Activated CD4-positive, alpha-beta T cell treated with anti-CD3 and anti-CD28 coated beads, Interleukin-2, Interleukin-6, amounts not matched to agents 100 ng/mL and 50 ng/mL, durations not matched to agents 16 hours and 8 hours (primary cell): ENCODE results near the gene FMR1NB.

Source experiments
- DNase-seq: peaks from one replicate; pipeline ENCODE4 v3.0.0-alpha.2; 2020

FMR1NB gene, protein sequence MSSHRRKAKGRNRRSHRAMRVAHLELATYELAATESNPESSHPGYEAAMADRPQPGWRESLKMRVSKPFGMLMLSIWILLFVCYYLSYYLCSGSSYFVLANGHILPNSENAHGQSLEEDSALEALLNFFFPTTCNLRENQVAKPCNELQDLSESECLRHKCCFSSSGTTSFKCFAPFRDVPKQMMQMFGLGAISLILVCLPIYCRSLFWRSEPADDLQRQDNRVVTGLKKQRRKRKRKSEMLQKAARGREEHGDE

DNA sequence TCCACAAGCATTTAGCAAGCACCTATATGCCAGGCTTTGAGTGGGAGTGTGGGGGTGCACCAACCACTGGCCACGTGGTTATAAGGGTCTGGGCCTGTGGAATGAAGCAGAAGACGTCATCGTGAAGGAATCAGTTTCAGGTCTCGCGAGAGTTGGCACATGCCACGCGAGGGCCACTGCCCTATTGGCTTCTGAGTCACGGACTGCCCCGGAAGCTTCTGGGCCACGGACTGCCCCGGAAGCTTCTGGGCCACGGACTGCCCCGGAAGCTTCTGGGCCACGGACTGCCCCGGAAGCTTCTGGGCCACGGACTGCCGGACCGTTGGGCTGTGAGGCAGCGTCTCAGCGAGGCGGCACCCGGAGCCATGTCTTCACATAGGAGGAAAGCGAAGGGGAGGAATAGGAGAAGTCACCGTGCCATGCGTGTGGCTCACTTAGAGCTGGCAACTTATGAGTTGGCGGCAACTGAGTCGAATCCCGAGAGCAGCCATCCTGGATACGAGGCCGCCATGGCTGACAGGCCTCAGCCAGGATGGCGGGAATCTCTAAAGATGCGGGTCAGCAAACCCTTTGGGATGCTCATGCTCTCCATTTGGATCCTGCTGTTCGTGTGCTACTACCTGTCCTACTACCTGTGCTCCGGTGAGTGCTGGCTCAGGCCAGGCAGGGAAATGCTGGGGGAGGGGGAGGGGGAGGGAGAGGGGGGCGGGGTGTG lies at the start of gene FMR1NB:
TSS of gene FMR1NB (plus strand) at position 300 of the 715 bp plus-strand sequence. CDS start at position 366, 66 bp downstream.
- no peak for DNase-seq

DNA sequence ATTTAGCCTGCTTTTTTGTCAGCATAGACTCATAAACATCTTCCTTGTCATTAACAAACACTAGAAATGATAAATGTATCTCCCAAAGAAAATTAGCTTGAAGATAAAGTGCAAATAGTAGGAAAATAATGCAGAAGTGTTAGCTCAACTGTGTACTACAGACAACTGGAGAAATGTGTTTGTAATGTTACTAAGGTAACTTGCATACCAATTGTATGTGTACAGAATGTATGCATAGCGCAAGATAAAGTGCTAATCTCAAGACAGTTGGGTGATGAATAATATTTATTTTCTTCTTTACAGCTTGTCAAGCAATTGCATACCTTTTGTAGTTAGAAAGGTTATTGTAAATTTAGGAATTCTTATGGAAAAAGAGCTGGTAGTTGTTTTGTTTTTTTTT lies 47.3 kb upstream of the FMR1NB start:
- DNase-seq, result no peak

DNA sequence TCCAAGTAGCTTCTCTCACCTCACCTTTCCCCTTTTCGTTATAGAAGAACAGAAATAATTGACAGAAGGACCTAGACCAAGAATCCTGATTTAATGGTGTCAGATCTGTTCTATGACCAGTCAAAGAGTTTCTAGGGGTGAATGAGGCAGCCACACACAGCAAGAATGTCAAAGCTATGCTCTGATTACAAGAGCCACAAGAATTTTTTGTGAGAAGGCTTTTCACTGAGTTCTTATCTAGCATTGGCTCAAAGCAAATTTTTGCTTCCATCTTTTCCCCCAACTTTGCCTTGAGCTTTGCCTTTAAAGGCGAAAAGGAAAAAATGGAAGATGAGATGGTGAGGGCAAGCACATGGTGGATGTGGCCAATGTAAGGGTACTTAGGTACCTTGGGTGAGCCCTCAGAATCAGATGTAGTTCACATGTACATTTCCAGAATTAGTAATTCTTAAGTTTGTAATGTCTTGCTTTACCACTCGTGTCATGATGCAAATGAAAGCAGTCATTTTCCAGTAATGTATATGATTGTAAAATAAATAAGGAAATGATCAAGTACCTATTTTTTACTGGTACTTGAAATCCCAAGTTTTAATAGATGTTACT lies 45.9 kb upstream of the FMR1NB start:
- no peak for DNase-seq

DNA sequence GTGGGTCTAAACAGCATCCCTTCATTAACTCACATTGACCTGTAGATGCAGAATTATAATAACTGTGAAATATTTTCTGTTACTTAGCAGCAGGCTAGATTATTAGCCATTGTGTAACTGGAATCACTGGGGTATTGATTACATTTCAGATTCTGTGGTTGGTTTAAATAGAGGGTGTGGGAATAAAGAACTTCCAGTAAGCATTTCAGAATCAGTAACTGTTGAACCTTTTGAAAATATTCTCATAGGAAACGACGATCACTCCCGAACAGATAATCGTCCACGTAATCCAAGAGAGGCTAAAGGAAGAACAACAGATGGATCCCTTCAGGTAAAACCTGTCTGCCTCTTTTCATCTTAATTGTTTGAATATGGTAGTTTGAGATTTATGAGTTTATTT lies 35.9 kb upstream of the FMR1NB start:
- DNase-seq, result no peak

DNA sequence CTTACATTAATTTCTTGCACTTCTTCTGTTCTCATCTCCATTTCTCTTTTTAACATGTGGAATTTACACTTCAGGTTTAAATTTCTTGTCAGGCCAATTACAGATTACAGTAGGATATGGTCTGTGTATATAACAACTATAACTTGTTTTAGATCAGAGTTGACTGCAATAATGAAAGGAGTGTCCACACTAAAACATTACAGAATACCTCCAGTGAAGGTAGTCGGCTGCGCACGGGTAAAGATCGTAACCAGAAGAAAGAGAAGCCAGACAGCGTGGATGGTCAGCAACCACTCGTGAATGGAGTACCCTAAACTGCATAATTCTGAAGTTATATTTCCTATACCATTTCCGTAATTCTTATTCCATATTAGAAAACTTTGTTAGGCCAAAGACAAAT lies 32.6 kb upstream of the FMR1NB start:
- no peak for DNase-seq

DNA sequence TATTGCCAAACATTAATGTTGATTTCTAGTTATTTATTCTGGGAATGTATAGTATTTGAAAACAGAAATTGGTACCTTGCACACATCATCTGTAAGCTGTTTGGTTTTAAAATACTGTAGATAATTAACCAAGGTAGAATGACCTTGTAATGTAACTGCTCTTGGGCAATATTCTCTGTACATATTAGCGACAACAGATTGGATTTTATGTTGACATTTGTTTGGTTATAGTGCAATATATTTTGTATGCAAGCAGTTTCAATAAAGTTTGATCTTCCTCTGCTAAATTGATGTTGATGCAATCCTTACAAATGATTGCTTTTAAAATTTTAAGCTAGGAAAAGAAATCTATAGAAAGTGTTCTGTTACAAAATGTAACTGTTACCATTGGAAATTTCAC lies 30.8 kb upstream of the FMR1NB start:
- DNase-seq, result no peak

DNA sequence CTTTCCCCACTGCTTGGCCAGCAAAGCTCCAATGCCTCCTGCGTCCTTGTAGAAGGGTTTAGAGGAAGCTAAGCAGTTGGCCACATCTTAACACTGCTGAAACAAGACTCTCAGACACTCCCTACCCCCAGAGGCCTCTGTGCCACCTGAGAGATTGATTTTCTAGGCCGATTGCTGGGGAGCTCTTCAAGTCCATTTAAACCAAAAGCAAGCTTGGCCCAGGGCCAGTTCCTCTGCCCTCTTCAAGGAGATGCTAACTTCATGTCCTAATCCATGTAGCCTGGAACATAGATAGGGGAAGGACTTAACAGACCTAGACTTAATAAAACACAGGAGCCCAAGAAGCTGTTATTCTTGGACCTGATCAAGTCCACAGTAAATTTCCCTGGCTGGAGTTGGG lies 27.2 kb upstream of the FMR1NB start:
- no peak for DNase-seq

DNA sequence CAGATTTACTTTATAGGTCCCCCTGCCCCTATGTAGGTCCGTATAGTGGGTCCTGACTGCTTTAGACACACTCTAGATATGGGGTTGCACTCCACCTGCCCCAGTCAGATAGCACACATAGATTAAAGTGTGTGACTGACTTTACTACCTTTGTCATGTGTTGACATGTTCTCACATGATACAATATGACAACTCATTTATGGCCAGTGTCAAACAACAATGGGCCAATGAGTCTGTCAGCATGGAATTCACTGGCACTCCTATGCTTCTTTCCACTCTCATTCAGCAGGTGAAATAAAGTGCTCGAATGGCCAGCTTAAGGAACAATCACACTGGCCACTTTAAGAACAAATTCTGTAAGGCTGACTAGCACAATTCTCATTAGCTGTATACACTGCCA lies 23.8 kb upstream of the FMR1NB start:
- no peak for DNase-seq

DNA sequence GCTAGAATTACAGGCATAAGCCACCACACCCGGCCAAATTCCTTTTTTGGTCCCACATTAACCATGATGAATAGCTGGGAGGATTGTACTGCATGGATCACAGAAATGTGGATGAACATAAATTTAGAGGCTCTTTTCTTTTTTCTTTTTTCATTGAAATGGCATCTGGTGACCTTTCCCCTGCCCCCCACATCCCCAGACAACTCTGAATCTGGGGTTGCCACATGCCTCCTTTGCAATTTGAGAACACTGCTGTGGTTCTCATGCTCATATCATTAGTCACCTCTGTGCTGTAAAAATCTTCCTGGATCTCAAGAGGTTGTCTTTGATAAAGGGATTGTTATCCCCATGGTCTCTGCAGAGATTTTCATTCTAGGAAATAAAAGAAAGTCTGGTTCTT lies 22.8 kb upstream of the FMR1NB start:
- DNase-seq, result no peak

DNA sequence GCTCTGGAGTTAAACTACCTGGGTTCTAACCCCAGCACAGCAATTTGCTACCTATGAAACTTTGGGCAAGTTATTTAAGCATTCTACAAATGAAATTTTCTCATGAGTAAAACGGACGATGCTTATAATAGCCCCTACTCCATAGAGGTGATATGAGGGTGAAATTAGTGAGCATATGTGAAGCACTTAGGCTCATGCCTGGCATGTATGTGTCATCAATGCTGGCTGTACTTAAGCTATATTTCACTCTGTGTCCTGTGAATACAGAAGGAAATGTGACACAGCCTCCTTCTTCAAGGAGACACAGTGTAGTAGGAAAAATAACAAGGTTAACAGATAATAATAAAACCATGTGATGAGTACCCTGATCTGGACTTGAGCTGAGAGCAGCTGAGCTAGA lies 20.4 kb upstream of the FMR1NB start:
- DNase-seq, result no peak

DNA sequence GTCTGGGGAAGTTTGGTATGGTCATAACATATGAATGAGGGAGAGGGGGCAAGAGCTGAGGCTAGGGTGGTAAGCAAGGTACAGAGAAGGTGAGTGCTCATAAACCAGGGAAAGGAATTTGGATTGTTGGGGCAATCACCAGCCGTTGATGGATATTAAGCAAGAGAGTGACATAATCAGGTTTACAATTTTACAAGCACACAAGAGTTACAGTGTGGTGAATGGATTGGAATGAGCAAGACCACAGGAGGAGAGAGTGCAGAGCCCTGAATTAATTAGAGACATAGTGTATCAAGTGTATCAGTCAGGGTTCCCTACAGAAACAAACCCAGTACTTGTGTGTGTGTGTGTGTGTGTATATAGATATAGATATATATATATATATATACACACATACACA lies 18.7 kb upstream of the FMR1NB start:
- no peak for DNase-seq

DNA sequence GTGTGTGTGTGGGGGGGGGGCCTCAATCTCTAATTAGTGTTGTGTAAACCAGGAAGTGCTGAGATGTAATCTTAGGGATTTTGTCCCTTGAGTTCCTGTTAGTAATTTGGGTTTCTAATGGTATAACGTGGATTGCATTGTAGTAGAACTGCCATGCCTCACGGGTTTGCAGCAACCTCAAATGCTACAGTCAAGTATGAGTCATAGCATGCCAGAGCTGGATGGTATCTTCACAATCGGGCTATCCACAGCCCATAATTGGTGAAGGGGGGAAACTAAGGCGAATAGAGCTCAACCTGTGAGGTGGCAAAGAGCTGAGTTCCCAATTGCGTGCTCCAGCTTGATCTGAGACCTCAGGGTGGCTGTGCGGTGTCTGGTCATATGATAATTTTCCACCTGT lies 2.2 kb upstream of the FMR1NB start:
- DNase-seq, result no peak

DNA sequence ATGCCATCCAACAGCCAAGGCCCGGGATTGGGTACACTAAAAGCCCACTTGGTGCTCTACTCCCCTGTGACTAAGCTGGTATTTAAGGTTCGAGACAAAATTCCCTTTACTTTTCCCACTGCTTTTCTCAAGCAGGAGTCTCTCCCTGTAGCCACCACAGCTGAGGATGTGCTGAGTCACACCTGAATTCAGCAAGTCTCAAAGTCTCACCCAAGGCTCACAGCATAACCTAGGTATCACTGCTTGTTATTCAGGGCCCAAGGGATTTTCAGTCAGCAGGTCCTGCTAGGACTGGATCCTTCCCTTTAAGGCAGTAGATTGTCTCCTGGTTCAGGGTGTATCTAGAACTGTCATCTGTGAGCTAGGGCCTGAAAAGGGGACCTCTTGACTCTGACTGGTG lies 39.2 kb downstream of the FMR1NB start:
- no peak for DNase-seq

DNA sequence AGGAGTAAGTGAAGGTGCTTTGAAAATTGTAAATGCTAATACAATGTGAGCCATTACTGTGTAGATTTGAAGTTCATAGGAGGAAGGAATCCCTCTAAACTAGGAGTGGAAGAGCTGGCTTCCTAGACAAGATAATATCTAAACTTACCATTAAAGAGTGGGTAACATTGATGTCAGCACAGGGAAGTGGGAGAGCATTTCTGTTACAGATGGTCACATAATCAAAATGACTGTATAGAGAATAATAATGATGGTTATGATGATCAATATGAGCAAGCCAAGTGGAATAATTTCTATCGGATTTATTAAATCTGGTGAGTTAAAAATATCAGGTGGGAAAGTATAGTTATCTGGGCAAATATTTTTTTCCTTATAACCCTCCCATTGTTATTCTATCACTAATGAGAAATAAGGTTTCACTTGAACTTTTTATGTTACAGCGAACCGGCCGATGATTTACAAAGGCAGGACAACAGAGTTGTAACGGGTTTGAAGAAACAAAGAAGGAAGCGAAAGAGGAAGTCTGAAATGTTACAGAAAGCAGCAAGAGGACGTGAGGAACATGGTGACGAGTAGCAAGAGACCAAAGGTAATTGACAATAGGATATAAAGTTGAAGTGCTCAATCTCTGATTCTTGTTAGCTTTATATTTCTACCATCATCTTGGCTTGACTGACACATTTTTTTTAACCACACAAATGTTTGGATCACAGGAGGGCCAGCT lies 43.5 kb downstream of the FMR1NB start:
- DNase-seq, result no peak

DNA sequence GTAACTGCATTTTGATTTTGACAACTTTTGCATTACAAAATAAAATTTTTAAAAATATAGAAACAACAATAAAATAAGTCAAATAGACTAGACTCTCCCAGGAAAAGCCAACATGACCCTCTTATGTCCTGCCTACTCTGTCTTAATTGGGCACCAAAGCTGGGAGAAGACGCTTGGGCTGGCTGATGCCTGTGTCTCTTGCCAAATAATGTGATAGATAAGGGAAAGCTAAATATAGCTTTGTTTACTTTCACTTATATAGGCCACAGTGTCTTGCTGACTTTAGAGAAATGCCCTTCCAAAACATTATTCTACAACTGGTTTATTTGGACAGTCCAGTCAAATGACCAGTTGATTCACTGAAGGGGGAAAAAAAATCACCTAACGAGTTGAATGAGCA lies 54.2 kb downstream of the FMR1NB start:
- DNase-seq, result no peak

DNA sequence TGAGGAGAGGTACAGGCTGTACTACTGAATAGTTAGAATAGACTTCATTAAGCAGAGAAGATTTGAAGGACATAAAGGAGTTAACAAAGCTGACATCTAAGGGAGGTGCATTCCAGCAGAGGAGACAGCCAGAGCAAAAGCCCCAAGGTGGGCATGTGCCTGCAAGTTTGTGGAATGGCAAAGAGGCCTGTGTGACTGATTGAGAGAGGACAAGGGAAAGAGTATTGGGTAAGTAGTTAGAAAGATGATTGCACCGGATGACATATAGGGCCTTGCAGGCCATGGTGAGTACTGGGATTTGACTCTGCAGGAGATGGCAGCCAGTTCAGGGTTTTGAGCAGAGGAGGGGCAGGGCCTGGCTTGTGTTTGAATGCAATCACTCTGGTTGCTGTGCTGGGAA lies 55.9 kb downstream of the FMR1NB start:
- DNase-seq, result no peak

DNA sequence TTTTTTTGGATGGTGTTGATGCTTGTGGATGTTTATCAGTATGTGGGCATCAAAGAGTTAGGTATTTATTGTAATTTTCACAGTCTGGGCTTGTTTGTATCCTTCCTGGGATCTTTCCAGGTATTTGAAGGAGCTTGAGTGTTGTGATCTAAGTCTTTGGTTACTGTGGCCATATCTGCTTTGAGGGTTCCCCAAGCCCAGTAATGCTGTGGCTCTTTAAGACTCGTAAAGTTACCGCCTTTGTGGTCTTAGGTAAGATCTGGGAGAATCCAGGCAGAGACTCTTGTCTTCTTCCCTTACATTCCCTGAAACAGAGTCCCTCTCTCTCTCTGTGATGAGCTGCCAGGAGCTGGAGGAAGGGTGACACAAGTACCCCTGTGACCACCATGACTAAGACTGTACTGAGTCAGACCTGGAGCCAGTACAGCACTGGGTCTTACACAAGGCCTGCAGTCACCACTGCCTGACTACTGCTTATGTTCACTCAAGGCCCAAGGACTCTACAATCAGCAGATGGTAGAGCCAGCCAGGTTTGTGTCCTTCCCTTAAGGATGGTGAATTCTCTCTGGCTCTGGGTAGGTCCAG lies 62.2 kb downstream of the FMR1NB start:
- DNase-seq, result no peak

DNA sequence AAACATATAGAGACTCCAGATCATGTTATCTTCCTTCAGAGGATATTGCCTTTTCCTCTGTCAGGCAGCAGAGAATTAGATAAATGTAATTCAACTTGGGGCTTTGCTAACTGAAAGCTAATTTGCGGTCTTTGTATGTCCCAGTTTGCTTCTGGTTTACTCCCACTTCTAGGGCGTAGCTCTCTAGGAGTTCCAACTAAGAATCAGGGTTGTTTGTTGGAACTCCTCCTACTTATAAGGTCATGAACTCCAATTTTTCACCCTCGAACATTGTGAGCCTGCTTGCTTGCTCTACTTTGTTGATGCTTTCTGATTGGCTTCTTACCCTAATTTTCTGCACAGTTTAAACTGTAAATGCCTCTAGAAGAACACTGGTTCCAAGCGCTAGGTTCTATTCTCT lies 66.1 kb downstream of the FMR1NB start:
- no peak for DNase-seq

DNA sequence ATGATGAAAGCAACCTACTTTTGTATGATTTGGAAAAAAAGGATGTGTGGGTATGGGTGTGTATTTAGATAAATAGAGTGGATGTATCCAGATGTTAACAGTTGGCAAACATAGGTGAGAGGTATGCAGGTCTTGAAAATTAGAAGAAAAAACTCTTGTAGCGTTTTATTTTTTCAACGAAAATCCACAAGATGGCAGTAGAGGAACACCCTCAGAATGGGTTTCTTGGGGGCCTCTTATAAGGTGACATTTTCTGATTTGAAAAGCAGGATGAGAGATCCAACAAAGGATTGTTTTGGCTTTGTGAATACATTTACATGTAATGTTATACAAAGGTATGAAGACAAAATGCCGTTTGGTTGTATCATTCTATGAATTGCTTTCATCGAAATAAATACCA lies 68.3 kb downstream of the FMR1NB start:
- peak; percentile 41 for DNase-seq

DNA sequence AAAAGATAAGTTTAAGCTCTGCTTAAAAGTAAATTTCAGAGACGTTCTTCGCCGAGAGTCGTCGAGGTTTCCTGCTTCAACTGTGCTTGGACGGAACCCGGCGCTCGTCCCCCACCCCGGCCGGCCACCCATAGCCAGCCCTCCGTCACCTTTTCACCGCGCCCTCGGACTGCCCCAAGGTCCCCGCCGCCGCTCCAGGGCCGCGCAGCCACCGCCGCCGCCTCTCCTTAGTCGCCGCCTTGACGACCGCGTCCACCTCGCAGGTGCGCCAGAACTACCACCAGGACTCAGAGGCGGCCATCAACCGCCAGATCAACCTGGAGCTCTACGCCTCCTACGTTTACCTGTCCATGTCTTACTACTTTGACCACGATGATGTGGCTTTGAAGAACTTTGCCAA lies 70.8 kb downstream of the FMR1NB start:
- DNase-seq, result no peak

DNA sequence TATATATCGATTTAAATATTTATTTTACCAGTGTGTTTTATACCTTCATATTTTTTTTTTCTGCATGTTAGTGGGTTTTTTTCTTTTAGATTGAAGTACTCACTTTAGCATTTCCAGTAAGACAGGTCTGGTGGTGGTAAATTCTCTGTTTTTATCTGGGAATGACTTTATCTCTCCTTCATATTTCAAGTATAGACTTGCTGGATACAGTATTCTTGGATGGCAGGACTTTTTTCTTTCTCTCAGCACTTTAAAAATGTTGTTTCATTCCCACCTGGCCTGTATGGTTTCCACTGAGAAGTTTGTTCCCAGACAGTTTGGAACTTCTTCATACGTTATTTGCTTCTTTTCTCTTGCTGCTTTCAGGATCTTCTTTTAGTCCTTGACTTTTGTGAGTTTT lies 86.1 kb downstream of the FMR1NB start:
- DNase-seq, result no peak

DNA sequence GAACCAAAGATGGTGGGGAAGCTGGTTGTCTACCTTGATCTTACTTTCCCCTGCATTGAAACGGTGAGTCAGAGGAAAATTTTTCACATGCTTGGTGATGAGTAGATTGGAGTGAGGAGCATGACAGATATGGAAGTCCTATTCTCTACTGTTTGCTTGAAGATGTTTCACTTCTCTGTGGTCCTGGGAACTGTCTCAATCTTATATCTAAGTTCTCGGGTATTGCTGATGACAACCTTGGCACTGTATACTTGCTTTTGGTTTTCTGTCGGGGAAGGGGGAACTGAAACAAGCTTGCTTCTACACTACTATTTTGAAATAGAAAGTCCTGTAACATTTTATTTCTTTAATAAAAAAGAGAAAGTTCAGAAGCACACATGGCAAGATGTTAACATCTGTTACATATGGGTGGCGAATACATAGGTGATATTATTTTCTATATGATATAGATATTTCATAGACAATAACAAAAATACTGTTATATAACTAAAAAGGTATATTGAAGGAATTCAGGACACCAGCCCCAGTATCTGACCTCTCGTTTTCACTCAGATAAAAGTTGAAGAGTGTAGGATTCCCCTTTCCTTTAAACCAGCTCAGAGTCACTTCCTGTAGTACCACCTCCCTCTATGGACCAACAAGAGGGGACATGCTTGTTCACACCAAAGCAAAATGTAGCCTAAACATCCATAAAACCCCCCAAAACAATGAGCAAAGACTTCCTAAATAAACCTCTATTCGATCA lies 88.8 kb downstream of the FMR1NB start:
- no peak for DNase-seq

DNA sequence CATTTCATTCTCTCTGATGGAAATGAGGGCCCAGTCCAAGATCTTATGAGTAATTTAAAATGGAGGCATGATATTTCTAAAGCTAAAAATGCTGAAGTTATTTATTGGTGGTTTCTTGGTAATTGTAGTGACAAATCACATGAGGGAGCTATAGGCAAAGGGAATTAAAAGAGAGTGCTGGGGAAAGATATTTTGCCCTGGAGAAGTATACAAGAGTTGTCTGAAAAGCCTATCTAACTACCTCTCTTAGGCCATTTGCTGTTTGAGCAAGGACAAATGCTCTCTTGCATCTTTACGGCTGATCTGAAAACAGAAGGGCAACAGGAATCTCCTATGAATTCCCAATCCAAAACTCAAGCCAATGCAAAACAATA lies 89.4 kb downstream of the FMR1NB start:
- no peak for DNase-seq
